Activated CD4-positive, alpha-beta T cell treated with anti-CD3 and anti-CD28 coated beads, Interleukin-2, amount 50 U/mL, for 4 hours (primary cell): ENCODE data around the gene KLC1.

ENCODE experiments used
- DNase-seq, 2 experiments: peaks; one replicate each; pipeline ENCODE4 v3.0.0-alpha.2; 2020

The KLC1 gene

GRCh38 chr14:103692871-103693270 lies 63.9 kb downstream of the KLC1 start:
- no peak for DNase-seq

DNA sequence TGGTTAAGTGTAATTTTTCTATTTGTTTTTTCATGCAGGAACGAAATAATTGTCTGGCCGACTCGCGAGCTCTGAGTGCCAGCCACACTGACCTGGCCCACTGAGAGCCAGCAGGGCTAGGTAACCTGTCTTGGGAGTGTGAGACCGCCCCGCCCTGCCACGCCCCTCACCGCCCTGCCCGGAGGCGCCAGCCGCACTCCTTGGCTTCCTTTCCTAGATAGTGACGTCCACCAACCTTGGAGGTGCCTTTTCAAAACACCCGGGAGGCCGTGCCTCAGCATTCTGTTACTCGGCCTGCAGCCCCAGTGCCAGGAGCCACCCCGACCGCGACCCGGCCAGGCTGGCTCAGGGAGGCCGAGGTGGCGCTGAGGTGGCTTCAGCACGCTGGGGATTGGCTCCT lies 64.5 kb downstream of the KLC1 start:
- DNase-seq, result no peak

DNA sequence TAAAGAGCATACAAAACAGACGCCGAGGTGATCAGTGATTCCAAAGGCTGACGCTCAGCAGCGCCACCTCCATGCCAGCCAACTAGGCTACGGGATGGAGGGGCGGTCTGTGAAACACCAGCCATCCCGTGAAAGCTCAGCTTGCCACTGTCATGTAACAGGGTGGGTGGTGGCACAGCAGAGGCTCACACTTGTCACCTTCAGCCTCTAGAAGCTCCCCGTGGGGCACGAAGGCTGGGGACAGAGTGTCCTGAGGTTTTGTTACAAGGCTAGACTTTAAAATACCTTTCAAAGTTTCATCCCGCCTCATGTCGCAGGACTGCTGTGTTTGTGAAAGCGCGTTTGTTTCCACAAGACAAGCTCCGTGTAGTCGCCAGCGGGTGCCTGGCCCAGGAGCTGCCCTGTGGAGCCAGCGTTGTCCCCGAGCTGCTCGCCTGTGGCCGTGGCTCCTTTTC lies 65.6 kb downstream of the KLC1 start:
- no peak for DNase-seq

GRCh38 chr14:103695296-103696069 lies 66.5 kb downstream of the KLC1 start:
- no peak for DNase-seq

DNA sequence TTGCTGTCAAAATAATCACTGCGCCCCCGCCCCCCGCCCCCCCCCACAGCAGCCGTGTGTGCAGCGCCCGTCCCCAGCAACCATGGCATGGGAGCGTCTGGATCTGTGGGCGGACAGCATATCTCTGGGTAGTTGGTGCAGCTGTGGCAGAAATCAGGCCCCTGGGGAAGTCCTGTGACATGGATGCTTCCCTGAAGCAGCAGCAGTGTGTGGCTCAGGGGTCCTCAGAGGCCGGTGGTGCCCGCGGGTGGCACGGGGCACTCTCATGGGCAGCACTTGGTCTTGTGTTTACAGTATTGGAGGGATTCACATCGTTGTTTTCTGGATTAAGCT lies 67.0 kb downstream of the KLC1 start:
- no peak for DNase-seq

DNA sequence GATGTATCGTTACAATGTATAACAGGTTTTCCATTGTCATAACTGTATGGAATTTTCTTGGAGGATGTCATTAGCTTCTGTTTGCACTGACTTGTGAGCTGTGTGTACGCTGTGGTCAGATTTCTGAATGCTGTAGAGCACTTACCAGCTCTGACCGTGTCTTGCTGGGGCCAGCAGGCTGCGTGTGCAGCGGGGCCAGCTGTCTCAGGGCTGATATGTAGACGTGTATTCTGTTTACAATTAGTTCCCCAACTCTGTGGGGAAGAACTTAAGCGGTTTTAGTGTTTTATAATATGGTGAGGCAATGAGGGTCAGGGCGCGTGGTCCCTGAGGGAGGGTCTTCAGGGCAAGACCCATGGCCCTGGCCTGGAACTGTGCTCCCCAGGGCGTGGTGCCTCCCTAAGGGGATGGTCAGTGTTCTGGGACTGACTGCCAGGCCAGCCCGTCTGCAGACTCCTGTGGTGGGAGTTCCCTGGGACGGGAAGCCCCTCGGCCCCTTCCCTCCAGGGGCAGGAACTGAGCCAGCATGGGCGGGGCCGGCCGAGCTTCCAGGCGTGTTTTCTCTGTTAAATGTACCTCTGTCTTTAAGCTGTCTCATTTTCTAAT lies 67.6 kb downstream of the KLC1 start:
- DNase-seq, result no peak

DNA sequence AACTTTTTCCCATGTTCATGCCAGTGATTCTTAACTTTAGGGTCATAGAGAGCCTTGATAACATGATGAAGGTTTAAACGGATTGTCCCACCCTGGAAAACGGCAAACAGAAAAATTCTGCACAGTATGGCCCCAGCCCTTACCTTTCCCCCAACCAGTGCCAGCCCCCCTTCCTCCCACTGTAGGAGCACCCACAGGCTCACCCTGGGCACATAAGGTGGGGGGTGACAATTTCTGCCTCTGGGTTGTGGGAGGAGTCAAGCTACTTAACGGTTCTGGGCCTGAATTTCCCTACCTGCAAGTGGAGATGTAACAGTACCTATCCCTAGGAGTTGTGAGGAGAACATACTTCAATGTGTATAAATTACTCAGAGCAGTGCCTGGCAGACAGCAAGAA lies 68.2 kb downstream of the KLC1 start:
- no peak for DNase-seq

- DNase-seq, result no peak
Measured at GRCh38 chr14:103697603-103698379, 68.8 kb downstream of the KLC1 start.

GRCh38 chr14:103698380-103699260 lies 69.6 kb downstream of the KLC1 start:
- no peak for DNase-seq

- DNase-seq, result no peak
Measured at GRCh38 chr14:103699261-103699661, 70.2 kb downstream of the KLC1 start.

DNA sequence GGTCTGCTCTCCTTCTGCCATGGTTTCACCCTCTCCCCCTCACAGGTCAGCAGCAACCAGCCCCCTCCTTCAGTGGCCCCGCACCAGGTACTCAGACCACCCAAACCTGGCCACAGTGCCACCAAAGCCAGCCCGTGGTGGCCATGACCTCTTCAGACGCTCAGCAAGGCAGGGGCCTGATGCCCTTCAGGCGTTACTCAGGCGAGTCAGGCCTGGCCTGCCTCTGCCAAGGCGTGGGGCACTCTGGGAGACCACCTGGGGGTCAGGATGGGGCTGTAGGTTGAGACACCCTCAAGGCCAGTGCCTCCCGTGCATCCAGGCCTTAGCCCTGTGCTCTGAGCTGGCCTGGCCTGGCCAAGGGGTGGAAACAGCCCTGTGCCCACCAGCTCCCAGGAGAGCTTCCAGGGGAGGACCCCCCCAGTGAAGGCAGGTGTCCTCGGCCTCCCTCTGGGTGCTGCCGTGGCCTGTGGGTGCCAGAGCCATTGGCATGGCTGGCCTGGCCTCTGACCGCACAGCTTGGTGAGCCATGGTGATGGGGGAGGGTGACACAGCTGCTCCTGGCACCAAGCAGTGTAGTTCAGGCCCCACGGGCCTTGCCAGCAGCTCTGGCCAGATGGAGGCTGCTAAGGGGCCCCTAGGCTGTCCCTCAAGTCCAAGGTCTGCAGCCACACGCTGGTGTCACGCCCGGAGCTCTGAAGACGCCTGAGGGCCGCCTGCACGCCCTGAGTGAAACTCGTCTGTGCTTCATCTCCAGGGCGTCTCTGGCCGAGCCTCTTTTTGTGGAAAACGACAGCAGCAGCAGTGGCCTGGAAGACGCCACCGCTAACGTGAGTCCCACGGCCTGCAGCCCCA lies 71.1 kb downstream of the KLC1 start:
- no peak for DNase-seq

- DNase-seq, result no peak
Measured at GRCh38 chr14:103700753-103701490, 71.9 kb downstream of the KLC1 start.

DNA sequence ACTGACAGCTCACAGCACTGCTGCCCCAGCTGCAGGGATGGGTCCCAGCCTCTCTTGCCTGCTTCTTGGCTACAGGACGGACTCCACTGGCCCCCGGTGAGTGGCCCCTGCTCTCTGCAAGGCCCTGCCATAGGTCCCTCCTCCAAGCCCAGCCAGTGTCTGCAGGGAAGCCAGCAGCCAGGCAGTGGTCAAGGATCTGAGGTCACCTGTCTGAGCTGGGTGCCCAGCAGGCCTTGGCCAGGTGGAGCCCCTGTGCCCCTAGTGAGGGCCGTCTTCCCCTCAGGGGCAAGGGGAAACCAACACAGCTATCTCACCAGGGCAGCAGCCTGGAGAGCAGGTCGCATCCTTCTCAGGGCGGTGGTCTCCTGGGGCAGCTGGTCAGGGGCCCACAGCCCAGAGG lies 73.1 kb downstream of the KLC1 start:
- no peak for DNase-seq

GRCh38 chr14:103702497-103703432 lies 73.8 kb downstream of the KLC1 start:
- no peak for DNase-seq

GRCh38 chr14:103703433-103704385 lies 74.7 kb downstream of the KLC1 start:
- DNase-seq, result no peak

GRCh38 chr14:103704708-103705107 lies 75.7 kb downstream of the KLC1 start:
- no peak for DNase-seq

- no peak for DNase-seq
Measured at GRCh38 chr14:103705118-103705503, 76.1 kb downstream of the KLC1 start.

DNA sequence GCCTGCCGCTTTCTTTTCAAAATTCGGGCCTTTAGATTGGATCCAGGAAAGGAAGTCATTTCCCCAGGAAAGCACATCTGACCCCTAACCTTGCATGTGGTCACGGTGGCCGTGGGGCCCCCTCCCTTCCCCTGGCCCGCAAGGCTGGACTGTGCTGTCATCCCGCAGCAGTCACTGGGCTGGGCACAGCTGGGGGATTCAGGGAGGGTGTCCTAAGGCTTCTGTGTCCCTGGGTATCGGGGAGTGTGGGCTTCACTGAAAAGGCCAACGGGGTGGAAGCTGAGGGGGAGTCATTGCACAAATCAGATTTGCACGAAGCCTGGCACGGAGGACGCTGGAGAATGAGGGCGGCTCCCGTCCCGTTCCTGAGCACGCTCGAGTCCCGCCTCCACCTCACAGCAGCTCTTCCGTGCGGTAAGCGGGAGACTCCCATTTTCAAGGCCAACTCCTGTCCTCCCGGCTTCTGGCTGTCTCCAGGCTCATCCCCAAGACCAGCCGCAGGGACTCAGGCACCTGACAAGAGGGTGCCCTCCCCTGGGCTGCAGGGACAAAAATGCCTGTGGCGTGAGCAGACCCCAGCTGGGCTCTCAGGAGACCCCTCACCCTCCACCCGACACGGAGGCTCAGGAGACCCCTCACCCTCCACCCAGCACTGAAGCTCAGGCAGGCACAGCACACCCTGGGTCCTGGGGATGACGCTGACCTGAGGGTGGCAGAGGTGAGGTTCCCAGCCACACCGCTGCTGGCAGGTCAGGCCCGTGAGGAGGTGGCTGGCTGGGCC lies 76.7 kb downstream of the KLC1 start:
- DNase-seq, result no peak
